HG02943 (cell line): ENCODE results near the gene SOX13.

Source experiments
- ATAC-seq: cut with Tn5 transposase; IDR thresholded peaks from one replicate; pipeline ENCODE4 v1.9.1; 2021; ENCODE audit warnings: mild to moderate bottlenecking, low read depth, moderate library complexity; ENCODE audit not compliant: unreplicated experiment

Gene SOX13

GRCh38 chr1:204149635-204150565, 77.0 kb downstream of the SOX13 start:
- ATAC-seq, result no peak

GRCh38 chr1:204150702-204151551, 78.0 kb downstream of the SOX13 start:
- ATAC-seq, result no peak

GRCh38 chr1:204151552-204152309, 78.8 kb downstream of the SOX13 start, which contains the start of gene ETNK2:
Gene ETNK2 (minus strand): TSS chr1:204152044. CDS start chr1:204151852, 192 bp downstream.
- ATAC-seq, result no peak

- ATAC-seq, result no peak
These were observed 79.6 kb downstream of the SOX13 start for GRCh38 chr1:204152310-204153044.

- no peak for ATAC-seq
These were observed 80.8 kb downstream of the SOX13 start for GRCh38 chr1:204153667-204154066.

- no peak for ATAC-seq
These were observed 81.8 kb downstream of the SOX13 start for GRCh38 chr1:204154568-204155255.

GRCh38 chr1:204155881-204156280, 83.0 kb downstream of the SOX13 start:
- ATAC-seq, result no peak

GRCh38 chr1:204157962-204158361, 85.0 kb downstream of the SOX13 start:
- ATAC-seq, result no peak

GRCh38 chr1:204161609-204162493, 88.9 kb downstream of the SOX13 start:
- ATAC-seq, result no peak

- no peak for ATAC-seq
These were observed 89.7 kb downstream of the SOX13 start for GRCh38 chr1:204162494-204163074.

GRCh38 chr1:204166219-204166618, 93.3 kb downstream of the SOX13 start, which contains the start of gene REN:
Gene REN (minus strand): TSS chr1:204166337. CDS start chr1:204166293, 44 bp downstream.
- ATAC-seq, result no peak

GRCh38 chr1:204167730-204168129, 94.8 kb downstream of the SOX13 start:
- no peak for ATAC-seq

GRCh38 chr1:204169858-204170257, 96.9 kb downstream of the SOX13 start:
- ATAC-seq, result no peak

- no peak for ATAC-seq
These were observed 97.7 kb downstream of the SOX13 start for GRCh38 chr1:204170494-204171155.

- no peak for ATAC-seq
These were observed 98.8 kb downstream of the SOX13 start for GRCh38 chr1:204171751-204172178.

- no peak for ATAC-seq
These were observed 99.6 kb downstream of the SOX13 start for GRCh38 chr1:204172404-204173029.

- ATAC-seq, result no peak
These were observed 102.0 kb downstream of the SOX13 start for GRCh38 chr1:204174958-204175357.
